ENCODE measurements around the gene IGF1R.

The IGF1R gene

DNA sequence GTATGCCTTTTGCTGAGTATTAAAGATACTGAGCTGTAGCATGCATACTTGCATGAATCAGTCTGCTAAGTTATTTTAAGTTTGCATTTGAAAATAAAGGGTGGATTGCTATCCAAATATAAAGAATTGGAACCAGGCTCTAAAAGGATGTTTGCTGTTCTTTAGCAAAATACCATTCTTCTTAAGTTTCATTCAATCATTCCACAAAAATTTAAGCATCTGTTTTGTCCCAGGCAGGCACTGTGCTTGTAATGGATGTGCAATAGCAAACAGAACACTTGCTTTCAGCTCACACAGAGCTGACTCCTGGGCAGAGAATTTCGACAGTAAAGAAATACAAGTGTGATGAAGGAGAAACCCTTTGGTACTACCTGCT lies 208.2 kb downstream of the IGF1R start:
- no peak for DNase-seq (ENCODE audit: low spot score)

DNA sequence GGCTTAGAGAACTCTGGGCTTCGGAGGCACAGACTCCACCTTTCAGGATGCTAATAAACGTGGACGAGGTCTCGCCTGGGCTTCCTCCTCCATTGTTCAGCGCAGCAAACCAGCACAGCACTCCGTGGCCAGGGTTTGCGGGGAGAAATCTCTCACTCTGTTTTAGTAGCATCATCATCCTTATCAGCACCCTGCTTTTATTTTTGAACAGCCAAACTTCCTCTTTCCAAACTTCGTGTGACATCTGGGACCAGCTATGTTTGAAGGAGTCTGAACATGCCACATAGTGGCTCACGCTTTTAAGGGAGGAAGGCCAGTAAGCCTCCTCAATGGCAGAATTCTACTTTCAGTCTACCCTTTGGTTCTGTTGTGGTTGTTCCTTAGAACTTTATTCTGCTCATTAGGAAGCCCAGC lies 210.3 kb downstream of the IGF1R start:
- DNase-seq (ENCODE audit: low spot score) = no peak

DNA sequence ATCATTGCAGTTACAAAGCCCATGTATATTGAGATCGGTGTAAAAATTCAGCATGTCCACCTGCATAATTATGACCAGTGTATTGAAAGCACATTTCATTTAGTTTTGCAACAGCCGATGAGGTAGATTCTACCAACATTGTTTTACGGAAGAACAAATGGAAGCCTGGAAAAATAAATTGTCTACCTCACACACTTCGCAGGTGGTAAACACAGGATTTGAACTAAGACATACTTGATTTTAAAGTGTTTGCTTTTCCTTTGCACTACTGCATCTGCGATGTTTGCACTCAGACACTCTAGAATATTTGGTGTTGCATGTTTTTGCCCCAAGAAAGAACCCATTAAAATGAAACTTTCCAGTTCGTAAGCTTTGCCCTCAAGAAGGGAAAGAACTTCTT lies 210.8 kb downstream of the IGF1R start:
- DNase-seq (ENCODE audit: low spot score) = no peak

DNA sequence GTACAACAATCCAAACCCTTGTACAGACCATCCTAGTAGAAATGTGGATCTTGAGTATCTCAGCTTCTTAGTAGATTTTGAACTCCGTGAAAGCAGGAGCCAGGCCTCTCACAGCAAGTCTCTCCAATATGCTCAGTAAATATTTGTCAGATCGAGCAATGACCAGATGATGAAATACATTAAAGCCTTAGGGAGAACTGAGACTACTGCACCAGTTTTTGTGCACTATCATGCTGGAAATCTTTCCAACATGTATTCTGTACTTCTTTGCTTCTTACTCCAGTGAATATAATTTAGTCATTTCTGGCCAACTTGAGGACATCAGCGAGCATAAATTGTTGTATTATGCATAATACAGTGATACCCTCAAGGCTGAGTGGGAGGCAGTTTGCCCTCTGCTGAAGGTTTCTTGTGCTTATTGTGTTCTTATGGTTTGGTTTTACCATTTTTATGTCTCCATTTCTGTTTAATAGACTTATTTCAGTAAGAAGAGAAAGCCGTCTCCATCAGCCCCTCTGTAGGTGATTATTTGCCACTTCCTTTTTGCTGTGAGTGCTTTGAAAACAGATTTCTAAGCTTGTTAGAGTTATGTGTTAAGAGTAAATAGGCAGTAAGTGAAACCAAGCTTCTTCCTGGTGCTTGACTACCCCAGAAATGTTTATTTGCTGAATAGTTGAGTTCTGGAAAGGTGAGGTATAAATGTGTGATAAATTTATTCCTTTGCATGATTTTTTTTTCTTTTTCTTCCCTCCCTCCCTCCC lies 212.1 kb downstream of the IGF1R start:
- DNase-seq (ENCODE audit: low spot score) = no peak

DNA sequence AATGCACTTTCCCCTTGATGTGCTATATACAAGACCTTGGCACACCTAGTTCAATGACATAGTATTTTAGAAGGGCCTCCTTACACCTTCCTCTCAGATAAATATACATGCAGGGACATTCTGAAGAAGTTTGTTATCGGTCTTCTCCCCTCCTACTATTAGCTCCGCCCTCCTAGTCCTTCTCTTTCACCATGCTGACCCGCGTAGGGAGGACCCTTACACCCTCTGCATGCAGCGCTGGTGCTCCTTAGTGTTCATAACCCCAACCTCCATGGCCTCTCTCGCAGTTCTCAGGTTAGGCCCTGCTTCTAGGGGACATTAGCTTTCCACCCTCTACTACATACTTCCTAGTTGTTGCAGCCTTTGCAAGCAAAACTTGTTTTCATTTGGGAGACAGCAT lies 212.8 kb downstream of the IGF1R start:
- no peak for DNase-seq (ENCODE audit: low spot score)

DNA sequence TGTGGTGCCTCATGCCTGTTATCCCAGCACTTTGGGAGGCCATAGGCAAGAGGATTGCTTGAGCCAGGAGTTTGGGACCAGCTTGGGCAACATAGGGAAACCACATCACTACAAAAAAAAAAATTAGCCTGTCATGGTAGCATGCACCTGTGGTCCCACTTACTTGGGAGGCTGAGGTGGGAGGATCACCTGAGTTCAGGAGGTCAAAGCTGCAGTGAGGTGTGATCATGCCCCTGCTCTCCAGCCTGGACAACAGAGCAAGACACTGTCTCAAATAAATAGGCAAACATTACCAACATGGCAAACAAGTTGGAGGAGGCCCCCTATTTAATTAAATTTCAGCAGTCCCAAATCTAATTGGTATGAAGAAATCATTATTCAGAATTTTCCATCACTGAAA lies 215.6 kb downstream of the IGF1R start:
- no peak for DNase-seq (ENCODE audit: low spot score)

DNA sequence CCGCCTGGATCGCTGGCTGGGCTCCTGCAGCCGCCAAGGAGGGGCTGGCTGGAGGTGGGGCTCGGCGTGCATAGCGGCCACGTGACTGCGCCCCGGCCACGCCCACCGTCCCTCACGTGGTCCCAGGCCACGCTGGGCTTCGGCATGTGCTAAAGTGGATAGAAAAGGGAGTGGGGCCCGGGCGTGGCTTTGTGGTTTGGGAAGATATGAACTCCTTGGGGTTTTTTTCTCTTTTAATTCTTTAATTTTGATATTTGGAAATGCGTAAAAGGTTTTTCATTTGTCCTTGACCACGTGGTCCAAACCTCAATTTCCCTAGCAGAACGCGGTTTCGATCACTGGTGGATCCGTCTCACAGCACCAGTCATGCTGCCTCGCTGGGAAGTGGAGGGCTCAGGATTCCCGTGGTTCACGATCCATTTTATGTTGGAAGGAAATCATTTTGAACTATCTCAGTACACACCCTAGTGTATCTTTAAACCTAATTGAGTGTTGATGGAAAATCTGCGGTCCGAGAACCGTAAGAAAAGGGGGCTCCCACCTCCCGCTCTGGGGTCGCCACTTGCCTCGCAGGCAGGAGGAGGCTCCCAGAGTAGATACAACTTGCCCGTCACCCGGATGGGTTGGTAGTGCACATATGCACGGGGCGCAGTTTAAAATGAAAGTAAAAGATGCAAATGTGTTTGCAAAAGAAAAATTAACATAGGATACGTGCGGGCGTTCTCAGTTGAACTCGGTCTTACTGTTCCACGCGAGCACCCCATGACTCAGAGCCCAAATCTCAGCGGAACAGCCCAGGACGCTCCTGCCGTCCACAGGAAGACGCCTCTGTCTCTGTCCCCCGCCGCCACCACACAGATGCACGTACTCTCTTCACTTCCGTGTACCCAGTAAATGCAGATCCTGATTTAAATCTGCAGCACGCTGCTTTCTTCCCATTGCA lies 217.3 kb downstream of the IGF1R start:
- peak; percentile 78 for DNase-seq (ENCODE audit: low spot score)

DNA sequence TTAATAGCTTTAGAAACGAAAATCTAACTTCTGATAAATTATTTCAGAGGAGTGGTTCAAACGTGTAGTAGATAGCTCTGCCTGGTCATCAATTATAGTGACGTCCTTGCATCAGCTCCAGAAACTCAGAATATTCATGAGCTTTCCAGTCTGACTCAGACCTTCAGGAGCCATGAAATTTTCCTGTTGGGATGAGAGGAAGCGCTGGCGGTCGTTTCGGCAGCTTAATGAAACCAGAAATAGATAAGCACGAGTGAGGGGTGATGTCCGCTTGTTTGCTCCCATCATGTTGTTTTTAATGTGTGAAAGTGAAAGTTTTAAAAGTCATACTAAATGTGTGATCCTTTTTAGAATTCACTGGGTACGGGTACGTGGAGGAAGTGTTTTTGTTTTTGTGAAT lies 218.2 kb downstream of the IGF1R start:
- no peak for DNase-seq (ENCODE audit: low spot score)

DNA sequence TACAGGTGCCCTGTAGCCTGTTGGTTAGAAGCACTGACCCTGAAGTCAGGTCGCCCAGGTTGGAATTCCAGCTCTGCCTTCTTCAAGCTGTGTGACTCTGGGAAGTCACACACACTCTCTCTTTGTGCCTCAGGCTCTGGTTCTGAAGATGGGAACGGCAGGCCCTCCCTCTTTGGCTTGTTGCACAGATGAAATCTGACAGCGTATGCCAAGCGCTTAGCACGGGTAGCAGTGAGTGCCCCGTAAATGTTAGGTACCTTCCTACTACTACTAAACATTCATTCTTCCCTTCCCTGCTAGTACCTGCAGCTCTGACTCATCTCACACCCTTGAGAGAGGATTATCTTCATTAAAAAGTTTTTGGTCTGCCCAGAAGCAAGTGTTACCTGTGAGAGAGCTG lies 220.2 kb downstream of the IGF1R start:
- DNase-seq (ENCODE audit: low spot score) = no peak

DNA sequence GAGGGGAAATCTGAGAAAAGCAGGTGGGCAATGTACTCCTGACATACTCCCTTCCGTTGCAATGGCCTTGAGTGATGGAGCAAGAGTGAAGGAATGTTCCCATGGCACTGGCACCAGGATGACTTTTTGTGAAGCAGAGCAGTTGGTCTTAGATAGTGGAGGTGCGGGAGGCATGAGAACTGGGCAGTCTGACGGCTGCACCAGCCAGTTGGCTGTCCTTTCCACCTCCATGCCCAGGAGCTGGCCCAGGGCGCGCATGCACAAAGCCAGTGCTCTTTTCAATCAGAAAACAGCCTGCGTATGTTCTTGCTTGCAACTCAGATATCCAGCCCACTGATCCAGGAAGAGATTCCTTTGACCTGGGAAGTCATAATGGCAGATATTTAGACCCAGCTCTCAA lies 222.4 kb downstream of the IGF1R start:
- no peak for DNase-seq (ENCODE audit: low spot score)

DNA sequence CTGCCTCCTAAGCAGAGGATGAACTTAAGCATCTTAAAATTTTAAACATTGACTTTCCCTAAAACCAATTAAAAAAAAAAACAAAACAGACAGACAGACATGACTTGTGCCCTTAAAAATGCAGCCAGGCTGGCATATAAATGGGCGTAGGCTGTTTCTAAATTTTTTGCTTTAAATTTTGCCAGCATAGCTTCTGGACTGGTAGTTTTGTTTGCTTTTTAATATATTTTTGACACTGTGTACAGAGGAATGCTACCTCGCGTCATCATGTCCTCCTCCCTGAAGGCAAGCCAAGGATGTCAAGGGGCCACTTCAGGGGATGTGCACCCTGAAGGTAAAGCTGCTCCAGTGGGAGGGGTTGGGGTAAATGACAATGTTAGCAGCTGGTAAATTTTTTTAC lies 224.4 kb downstream of the IGF1R start:
- no peak for DNase-seq (ENCODE audit: low spot score)

DNA sequence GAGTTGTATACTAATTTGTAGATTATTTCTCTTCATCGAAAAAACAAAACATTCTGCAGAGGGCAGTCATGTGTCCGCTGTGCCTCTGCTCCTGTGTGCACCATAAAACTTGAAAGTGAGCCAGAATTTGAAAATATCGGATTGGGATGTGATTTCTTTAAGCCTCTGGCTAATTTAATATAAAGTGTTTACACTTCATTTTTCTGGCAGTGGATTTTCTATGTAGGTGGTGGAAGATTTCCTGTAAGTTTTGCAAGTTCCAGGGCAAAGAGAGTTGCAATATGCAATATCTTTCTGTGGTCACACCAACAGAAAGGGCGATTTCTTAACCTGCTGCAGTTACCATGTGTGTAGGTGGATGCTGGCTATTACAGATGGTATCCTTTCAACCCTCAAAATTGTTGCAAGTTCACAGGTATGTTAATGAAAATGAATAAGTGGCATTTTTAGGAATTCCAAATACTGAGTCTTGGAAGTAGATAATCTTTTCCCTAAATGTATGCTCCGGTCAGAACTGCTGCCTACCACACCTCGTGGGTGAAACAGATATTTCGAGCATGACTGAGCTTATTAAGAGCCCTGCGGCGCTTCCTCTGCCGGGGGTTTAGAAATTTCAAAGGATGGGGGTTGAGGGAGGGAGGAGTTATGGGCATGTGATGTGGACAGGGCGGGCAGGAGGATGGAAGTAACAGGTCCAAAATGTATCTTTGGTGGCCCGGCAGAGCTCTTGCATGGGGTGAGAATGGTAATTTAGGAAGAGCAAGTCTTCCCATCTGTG lies 225.3 kb downstream of the IGF1R start:
- no peak for DNase-seq (ENCODE audit: low spot score)

DNA sequence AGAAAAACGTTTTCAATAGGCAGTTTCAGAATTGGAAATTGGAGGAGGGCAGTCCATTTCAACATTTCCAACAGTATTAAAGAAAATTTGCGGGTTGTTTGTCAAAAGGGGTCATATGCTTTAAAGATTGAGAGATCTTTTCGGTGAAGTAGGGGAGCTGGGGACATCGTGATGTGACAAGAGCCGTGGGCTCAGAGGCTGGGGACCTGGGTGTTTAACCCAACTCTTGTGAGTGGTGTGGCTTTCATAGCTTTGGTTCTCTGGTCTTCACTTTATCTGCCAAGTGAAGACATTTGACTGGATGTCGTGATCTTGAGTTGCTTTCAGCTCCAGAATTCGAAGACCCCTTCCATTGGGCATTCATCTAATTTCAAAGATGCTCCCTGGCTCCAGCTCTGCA lies 226.0 kb downstream of the IGF1R start:
- DNase-seq (ENCODE audit: low spot score) = no peak

DNA sequence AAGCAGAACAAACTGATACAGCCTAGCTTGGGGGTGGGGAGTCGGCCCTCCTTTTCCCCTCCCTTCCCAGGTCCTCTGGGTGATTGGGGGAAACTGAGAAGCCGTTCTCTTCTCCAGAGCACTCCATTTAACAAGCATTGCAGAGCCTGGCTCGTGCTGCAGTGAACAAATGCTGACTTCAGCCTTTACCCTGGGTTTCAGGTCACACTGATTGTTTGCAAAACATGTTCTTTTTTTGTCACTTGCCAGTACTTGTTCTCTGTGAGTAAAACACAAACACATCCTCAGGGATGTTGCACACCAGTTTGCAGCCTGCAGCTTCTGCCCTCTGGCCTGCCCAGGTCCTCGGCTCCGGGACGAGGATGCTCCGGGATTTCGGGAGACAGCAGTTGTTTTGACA lies 226.4 kb downstream of the IGF1R start:
- DNase-seq (ENCODE audit: low spot score) = no peak

DNA sequence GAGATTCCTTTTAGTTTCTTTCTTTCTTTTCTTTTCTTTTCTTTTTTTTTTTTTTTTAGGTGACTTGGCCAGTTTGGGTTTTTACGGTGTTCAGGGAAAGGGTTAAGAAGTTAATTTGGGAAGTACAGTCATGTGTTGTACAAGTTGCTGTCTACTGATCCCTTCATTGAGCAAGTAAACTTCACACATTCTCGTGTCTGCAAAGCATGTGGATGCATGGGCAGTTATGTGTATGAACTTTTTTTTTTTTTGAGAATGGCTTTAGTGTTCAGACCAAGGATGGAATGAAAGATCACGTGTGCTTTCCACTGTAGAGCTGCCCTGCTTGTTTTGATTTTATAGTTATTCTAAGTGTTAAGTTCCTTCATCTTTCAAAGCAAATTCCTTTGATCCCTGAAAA lies 227.0 kb downstream of the IGF1R start:
- no peak for DNase-seq (ENCODE audit: low spot score)

DNA sequence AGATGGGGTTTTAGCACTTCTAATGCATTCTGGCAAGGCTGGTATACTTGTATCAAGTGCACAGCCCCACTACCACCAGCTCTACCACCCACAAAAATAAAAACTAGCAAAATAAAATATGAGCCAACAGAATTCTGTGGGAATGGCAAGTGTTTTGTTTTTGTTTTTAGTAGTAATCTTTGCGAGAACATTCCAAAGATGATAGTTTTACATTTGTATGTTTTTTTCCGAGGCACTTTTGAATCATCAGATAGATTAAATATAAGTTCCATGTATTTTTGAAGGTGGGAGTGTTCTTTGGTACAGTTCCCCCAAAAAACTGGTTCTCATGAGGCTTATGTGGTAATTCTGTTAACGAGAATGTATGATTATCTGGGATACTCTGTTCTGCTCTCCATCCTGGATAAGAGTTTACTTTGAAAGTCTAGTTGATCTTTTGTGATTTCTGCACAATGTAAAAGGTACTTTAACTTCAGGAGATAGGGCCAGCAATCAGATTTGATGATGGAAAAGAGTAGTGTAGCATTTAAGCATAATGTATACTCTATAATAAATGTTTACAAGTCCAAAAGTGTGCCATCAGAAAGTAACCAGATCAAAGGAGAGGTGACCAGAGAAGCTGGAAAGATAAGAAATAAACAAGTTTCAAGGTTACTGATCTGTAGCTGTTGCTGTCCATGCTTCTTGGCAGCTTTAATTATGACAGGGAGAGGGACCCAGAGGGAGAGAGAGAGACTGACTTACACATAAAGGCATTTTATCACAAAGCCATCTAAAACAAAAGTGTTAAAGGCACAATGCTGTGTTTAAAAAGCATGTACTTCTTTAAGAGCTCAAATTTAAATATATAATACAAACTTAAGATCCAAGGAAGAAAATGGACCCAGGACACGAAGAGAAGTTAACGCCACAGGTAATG lies 228.4 kb downstream of the IGF1R start:
- DNase-seq (ENCODE audit: low spot score) = no peak

DNA sequence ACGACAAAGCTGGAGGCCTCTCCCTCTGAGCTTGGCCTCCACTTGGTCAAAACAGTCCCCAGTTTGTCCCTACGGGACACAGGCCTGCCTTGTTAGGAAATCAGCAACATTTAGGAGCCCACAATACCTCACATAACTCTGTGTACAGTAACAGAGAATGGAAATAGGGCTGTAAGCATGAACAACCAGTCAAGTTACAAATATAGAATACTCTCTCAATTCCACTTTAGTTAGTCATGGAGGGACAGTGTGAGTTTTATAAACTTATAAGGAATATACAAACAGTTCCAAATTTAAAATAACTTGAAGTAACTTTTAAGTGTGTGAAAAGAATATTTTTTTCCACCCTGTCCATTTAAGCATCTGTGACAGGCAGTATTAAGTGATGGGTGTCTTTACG lies 229.8 kb downstream of the IGF1R start:
- no peak for DNase-seq (ENCODE audit: low spot score)

DNA sequence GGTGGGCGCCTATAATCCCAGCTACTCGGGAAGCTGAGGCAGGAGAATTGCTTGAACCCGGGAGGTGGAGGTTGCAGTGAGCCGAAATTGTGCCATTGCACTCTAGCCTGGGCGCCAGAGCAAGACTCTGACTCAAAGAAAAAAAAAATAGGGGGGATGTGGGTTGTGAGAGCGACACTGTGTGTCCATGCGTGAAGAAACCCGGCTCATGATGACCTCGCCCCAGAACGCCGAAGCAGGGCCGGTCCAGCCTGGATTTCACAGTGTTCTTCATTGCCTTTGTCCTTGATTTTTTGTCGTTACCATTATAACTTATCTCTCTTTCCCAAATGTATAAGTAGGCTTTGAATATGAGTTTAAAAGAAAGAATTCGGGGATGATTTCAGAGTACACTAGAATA lies 230.5 kb downstream of the IGF1R start:
- no peak for DNase-seq (ENCODE audit: low spot score)

DNA sequence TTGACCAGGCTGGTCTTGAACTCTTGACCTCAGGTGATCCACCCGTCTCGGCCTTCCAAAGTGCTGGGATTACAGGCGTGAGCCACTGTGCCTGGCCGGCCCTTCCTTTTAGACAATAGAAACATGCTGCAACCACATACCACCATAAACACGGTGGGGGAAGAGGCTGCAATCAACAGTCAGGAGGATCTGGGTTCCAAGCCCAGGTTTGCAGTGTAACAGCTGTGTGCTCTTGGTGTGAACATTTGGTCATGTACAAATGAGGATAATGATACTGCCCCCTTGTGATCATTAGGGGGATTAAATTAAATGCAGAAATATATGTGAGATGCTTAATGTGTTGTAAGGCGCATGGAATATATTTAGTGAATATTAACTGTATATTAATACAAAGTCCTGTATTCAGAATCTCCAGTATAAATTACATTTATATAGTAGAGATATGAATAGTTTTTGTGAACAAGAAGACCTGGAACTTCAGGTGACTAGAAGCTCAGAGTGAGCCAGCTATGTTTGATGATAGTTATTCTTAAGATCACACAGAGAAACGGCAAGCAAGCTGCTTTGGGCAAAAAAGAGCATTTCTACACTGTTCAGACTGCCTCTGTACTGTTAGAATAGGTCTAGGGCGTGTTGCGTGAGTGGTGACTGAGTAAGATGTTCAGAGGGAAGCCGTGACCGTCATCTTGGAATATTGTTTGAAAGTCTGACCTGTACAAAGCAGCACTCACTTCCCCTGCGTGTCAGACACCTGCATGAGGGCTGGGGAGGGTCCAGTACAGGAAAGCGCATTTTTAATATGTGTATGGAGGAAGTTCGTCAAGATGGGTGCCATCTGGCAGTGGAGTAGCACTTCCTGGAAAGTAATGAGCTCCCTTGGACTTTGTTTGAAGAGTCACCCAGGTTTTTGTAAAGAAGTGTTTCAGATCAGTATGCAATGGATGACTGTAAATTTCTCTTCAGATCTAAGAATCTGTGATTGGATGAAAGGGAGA lies 233.5 kb downstream of the IGF1R start:
- DNase-seq (ENCODE audit: low spot score) = no peak

DNA sequence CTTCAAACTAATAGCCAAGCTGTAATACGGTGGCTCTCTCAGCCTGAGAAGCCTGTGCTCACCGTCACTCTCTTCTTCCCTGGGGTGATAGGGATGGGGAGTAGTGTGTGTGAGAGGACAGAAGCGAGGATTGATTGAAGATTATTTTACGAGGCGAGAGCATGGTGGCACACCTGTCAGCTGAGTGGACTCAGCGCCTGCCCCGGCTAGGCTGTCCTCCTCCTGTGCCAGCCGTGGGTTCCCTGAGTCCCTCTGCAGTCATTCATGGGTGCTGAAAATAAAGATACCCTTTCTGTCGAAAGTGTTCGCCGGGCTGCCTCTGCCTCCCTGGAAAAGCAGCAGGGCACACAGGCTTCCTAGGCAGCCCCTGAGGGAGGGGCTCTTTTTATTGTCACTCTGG lies 235.1 kb downstream of the IGF1R start:
- DNase-seq (ENCODE audit: low spot score) = no peak

Data from HuH-7.5 (cell line).